GM21447 (cell line): ENCODE measurements around the gene PAAF1.

Experiments used
- ATAC-seq: cut with Tn5 transposase; IDR thresholded peaks from one replicate; pipeline ENCODE4 v1.9.1; 2021; ENCODE audit not compliant: unreplicated experiment

PAAF1 gene

DNA sequence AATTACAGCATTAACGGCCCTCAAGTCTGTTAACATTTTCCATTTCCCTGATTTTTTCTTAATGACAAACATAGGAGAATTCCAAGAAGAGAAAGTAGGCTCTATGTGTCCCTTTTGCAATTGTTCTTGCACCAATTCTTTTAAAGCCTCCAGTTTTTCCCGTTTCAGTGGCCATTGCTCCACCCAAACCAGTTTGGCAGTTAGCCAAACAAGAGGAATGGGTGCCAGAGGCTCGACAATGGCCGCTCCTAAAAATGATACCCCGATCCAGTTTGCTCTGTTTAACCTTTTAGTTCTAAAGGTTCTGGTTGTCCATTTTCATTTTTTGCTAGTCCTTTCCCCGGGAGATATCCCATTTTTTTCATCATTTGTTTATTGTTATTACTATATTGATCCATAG, 67.3 kb downstream of the PAAF1 start:
- ATAC-seq = no peak

DNA sequence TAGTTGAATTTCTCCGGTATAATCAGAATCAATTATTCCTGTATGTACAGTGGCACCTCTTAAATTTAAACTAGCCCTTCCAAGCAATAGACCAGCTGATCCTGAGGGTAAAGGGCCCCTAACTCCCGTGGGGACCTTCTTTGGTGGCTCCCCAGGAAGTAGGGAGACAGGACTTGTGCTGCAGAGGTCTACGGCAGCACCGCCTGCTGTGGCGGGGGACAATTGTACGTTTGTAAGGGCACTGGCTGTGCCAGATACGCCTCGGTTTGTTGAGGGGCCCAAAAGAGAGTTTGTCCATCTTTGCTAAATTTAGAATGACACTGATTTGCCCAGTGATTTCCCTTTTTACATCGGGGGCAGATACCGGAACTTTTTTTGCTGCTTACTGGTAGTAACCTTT, 68.1 kb downstream of the PAAF1 start:
- ATAC-seq = no peak

DNA sequence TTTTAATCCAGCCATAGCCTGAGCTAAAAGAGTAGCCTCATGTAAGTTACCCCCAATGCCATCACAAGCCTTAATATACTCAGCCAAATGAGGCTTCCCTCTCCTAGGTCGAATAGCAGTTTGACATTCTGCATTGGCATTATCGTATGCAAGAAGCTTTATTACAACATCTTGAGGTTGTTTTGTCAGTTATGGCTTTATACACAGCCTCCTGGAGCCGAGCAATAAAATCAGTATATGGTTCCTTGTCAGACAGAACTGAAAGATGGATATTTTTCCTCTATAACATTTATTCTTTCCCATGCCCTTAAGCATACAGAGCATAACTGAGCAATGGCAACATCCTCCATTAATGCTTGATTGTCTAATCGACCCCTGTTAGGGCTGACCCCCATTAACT, 68.6 kb downstream of the PAAF1 start:
- no peak for ATAC-seq

DNA sequence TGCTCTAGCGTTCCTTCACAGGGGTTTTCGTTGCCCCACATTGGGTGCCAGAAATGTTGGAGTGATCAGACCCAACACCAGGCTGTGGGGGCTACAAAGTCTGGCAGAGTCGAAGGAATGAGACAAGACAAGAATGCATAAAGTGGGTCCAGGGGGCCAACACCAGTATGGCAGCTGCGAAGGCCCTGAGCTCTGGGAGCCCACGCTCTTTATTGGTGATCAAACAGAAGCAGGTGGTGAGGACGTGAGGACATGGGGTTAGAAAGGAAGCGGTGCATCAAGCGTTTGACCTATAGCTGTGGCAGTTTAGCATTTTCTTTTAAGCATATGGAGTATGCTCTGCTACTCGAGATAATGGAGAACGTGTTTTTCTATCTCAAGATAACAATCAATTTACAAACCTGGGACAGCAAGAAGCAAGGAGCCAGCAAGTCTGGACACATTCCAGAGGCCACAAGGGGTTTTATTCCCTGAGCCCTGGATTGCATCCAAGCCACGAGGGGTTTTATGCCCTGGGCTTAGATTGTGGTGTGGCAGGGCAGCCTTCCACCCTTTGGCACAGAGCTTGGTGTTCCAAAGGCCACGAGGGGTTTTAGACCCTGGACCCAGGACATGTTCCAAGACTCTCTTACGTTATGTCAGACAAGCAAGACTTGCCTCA, 70.1 kb downstream of the PAAF1 start:
- no peak for ATAC-seq

DNA sequence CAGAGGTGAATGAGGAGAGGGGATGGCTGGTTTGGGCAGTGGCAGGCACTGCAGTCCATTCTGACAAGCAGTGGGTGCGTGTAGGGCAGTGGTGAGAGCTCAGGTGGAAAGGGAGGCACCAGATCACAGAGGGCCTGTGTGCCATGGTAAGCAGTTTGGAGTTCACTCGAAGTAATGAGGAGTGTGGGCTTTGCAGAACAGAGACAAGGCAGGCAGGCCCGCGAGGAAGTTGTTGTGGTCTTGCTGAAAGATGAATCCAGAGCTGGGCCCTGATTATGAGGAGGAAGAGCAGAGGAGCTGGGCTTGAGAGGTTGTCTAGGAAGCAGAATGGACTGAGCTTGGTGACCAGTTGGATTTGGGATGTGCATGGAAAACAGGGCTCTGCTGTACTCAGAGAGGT, 72.4 kb downstream of the PAAF1 start:
- no peak for ATAC-seq

DNA sequence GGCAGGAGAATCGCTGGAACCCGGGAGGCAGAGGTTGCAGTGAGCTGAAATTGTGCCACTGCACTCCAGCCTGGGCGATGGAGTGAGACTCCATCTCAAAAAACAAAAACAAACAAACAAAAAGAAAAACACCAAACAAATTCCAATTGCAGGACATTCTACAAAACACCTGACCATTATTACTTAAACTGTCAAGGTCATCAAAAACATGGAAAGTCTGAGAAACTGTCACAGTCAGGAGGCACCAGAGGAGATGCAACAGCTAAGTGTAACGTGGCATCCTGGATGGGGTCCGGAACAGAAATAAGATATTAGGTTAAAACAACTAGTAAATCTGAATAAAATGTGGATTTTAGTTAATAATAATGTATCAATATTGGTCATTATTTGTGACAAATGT, 73.1 kb downstream of the PAAF1 start:
- ATAC-seq = no peak

DNA sequence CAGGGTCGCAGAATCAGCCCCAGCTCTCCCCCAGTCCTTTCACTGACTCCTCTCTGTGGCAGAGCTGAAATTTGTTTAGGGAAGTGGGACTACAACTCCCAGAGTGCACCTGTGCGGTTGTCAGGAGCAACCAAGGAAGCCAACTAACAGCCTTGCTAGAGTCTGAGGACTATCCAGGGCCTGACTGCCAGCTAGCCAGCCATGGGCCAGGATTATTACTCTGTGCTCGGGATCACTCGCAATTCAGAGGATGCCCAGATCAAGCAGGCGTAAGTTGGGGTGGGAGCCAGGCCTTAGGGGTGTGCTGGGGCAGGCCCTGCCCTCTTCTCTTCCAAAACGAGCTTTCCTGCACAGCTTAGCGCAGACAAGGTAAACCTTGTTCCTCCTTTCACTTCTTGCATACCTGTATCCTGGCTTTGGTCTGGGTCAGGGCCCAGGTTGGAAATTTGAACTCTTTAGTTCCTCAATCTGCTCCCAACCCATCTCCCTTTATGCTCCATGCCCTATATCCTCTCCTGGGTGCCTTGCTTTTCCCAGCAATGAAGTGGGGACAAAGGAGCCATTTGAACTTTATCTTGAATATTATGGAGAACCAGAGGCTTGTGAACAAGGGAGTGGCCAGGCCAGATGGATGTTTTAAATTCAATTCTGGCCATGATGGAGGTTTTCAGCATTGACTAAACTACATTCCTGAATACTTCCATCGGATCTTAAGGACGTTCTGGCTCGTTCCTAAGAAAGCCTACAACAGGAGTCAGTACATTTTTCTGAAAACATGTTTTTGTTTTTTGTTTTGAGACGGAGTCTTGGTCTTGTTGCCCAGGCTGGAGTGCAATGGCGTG, 74.3 kb downstream of the PAAF1 start, which contains the start of gene DNAJB13:
Gene DNAJB13 (plus strand): TSS at position 158 of the 842 bp plus-strand sequence. CDS start 44 bp downstream, at position 202.
- ATAC-seq = peak; percentile 82

DNA sequence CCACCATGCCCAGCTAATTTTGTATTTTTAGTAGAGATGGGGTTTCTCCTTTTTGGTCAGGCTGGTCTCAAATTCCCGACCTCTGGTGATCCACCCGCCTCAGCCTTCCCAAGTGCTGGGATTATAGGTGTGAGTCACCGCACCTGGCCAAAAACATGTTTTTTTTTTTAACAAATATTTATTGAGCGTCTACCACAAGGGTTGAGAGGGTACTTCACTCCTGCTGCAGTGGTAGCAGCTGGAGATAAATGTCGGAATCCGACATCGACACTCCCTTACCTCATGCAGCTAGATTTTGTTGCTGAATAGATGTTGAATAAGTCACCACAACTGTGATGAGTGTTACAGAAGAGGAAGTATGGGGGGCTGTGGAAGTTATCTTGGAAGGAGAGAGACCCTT, 75.0 kb downstream of the PAAF1 start:
- ATAC-seq = no peak

DNA sequence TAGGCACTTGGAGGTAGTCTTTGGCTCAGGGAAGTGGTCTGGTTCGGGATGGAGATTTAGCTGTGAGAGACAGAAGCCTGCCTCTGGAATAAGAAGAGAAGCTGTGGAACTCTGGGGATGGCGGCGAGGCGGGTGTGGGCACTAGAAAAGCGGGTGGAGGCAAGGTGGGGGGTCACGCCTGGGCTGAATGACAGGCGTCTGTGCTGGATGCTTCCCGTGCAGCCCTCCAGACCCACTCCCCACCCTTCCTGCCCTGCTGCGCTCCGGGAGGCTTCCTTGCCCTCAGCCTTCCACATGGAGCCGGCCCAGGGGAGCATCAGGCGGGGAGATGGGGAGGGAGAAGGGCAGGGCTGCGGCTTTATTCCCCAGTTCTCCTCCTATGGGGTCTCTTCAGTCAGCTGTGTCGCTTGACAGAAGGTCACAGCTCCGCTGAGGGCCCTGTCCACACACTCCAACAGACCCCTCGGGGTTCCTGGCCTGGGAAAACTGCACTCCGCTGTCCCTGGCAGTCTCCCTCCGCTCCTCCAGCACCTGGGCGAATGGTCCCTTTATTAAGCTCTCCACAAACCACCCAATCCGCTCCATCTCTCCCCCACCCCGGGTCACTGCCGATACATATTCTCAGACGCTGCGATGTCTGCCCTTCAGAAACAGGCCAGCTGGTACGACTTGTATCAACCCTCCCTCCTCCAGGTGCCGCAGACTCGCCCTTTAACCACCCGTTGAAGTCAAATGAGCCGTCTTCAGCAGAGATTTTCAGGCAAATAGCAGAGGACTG, 80.3 kb downstream of the PAAF1 start:
- no peak for ATAC-seq

DNA sequence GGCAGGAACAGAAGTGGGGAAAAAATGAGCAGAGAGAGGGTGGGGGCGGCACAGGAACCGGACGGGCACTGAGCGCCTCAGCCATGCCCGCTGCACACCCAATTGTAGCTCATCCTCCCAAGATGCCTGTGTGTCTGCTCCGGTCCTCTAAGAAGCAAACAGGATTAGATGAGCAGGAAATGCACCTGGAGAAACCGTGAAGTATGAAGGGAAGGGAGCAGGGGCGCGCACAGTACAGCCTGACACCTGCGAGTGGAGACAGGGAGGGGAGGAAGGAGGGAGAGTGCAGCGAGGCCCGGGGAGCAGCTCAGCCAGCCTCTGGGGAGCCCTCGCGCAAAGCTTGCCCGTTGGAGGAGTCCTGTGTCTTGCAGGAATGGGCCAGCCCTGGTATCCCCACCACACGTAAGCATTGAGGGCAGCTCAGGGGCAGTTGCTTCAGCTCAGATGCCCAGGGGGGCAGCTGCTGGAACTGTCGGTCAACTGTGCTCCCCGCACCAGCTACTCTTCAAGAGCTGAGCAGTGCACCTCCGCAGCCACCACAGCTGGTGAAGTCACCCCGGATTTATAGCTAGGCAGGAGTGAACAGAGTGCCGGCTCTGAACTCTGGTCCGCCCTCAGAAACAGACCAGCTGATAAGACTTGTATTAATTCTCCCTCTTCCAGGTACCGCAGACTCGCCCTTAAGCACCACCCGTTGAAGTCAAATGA, 81.0 kb downstream of the PAAF1 start:
- no peak for ATAC-seq

DNA sequence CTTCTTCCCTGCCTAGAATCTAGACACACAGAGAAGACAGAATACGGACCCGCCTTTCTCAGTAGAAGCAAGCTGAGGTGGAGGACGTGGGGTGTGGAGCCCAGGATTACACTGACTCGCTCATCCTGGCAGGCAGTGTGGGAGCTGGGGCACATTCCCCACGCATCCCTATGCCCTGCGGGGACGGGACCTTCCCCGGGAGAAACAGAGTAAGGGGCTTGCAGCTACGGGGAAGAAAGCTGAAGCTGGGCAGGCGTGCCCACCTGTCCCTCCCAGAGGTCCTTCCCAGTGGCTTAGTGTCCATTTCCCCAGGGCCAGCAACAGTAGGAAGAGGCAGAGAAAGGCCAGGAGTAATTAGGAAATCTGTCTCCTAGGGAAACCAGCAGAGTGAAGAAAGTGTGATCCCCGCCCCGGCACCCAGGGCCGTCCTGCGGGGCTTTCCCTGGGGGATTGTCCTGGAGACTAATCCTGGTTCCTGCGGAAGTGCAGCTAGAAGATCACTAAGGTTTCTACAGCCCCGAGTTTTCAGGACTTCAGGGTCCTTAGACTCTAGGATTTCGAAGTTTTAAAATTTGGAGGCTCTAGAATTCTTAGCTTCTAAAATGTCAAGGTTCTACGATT, 81.8 kb downstream of the PAAF1 start:
- ATAC-seq = no peak

DNA sequence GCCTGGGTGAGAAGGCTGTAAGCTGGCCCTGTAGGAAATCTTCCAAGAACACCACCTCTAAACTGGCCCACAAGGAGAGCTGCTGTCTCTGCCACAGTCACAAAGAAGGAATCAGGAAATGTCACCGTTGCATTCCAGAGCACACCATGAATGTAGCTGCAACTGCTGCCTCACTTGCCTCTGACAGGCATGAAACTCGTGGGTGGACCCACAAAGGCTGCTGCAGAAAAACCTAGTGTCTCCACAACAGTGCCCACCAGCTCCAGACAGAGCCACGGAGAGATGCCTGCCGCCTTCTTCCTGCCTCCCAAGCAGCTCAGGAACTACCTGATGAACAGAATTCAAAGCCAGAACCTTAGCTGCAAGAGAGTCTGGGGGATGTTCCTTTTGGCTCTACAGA, 84.5 kb downstream of the PAAF1 start:
- ATAC-seq = no peak

DNA sequence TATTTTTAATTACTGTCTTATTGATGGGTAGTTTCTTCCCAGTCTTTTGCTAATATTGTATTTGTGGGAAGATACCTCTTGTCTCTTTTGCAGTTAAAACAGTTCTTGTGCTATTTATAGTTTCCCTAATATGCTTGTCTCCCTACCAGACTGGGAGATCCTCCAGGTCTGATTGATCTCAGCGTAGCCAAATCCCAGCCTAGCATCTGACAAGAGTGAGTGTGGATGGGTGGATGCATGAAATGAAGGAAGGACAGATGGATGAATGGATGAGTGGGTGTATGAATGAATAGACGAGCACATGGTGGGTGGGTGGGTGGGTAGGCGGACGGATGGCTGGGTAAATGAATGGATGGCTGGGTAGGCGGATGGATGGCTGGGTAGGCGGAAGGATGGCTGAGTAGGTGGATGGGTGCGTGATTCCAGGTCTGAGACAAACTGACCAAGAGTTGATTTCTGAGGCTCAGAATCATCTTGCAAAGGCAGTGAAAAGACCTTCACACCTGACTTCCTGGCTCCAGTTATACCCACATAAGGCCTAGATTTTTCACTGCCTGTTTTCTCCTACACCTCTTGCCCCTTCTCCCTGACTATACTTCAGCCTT, 85.4 kb downstream of the PAAF1 start:
- ATAC-seq = no peak

DNA sequence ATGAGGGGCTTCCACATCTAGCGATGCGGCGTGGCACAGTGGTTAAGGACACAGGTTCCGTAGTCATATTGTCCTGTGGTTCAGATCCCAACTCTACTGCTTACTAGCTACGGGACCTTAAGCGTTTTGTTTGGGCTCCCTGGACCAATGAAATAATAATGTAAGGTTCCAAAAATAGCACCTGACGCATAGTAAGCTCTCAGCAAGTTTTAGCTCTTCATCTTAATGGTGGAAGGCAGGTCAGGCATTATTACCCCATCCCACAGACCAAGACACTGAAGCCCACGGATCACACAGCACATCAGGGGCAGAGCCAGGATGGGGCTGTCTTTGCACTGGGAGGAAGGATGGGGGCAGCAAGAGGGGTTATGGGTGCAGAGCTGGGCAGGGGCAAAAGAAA, 87.1 kb downstream of the PAAF1 start:
- no peak for ATAC-seq

DNA sequence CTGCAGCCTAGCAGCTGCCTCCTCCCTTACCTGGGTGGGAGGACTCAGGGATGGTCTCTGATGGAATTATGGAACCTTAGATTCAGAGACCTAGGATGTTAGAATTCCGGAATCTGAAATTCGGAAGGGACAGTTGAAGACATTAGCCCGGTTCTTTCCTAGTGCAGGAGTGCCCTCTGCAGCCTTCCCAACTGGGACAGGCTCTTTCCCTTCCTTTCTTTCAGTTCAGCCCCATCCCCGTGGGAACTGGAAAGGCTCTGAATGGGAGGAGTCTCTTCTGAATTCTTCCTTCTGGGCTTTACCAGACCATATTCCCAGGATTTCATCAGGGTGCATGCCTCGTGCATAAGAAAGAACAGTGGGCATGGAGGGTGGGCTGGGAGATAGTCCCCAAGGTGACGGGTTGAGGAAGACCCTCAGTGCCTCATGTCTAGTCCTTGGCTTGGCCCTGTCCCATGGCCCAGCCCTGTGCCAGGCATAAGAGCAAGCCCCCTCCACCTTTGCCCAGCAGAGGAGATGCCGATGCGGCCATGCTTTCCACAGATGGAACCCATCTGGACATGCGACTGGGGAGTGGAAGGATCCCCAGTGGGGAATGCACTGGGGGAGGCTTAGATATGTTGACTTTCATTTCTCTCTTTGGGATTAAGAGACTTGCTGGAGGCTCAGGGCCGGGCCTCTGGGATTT, 88.4 kb downstream of the PAAF1 start:
- no peak for ATAC-seq

DNA sequence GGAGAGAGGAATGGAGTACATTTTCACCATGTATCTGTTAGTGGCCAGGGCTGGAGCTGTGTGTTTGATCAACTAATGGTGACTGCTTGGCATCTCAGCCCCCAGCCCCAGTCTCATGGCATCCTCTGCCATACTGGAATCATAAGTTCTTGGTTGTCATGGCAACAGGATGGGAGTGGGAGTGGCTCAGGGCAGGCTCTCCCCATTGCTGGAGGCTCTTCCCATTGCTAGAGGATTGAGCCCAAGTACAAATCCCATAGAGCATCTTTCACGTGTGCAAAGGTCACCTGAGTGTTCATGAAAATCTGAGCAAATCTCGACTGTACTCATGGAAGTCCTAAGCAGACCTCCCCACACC, 88.9 kb downstream of the PAAF1 start:
- no peak for ATAC-seq

DNA sequence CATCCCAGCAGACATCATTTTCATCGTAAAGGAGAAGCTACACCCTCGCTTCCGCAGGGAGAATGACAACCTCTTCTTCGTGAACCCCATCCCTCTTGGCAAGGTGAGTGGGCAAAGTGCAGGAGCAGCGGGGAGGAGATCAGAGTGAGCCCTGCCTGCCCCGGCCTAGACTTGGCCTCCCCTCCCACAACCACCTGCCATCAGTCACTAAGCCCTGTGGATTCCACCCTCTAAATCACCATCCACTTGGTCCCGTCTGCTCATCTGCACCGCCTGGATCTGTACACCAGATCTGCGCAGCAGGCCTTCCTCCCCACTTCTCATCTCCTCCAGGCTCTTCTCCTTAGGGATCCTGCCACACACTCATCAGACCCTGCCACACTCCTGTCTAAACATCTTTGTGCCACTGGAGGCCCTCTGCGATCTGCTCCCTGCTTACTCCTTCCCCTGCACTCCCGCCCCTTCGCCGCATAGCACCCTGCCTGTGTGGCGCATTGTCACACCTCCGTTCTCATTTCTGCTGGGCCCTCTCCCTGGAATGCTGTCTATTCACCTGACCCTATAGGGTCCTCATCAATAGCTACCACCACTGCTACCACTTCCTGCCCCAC, 91.7 kb downstream of the PAAF1 start:
- no peak for ATAC-seq

DNA sequence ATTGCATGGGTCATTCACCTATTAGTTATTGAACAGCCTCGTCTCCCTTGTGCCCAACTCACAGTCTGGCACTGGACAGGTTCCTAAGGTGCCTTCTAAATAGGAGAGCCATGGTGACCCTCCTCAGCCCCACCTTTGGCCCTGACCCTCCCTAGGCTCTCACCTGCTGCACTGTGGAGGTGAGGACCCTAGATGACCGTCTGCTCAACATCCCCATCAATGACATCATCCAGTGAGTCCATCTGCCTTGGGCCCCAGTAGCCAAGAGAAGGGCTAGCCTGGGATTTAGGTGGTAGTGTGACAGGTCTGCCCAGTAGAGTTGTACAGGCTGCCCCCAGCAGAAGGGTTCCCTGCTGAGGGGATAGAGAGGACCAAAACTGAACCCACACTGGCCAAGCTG, 92.3 kb downstream of the PAAF1 start:
- no peak for ATAC-seq
